HepG2 (cell line): Measurements from ENCODE around the gene TAAR9. TPM values are rescaled to one million over a fixed set of nuclear protein-coding genes. Genes with fewer than 3 reads are reported as not detected.

Experiments
- DMTF1 ChIP-seq: sonication (generic); formaldehyde crosslinking; IDR thresholded peaks from 2 replicates; pipeline ENCODE4 v1.4.0; 2020; ENCODE audit warnings: mild to moderate bottlenecking, missing genetic modification reagents
- ERF ChIP-seq: IDR thresholded peaks from 2 replicates; pipeline ENCODE4 v1.6.1; 2018; ENCODE audit warnings: missing biosample characterization, missing genetic modification reagents
- HDAC1 ChIP-seq: sonication (generic); formaldehyde crosslinking; IDR thresholded peaks from 2 replicates; pipeline ENCODE4 v1.5.1; 2020; ENCODE audit warnings: mild to moderate bottlenecking, missing genetic modification reagents
- NBN ChIP-seq: fragments of 450-650 bp; conservative IDR thresholded peaks from 2 replicates; pipeline ENCODE4 v1.6.1; 2017
- PHF8 ChIP-seq: sonication (generic); formaldehyde crosslinking; IDR thresholded peaks from 2 replicates; pipeline ENCODE4 v1.5.0; 2020; ENCODE audit warnings: missing genetic modification reagents
- RBAK ChIP-seq: sonication (generic); formaldehyde crosslinking; IDR thresholded peaks from 2 replicates; pipeline ENCODE4 v1.5.1; 2020; ENCODE audit warnings: mild to moderate bottlenecking, missing genetic modification reagents
- RBM39 ChIP-seq: fragments of 200-400 bp; formaldehyde crosslinking; IDR thresholded peaks from one replicate; pipeline ENCODE4 v1.6.1; 2018; ENCODE audit warnings: antibody characterized with exemption, mild to moderate bottlenecking, low read depth, low read length; ENCODE audit not compliant: poor library complexity, severe bottlenecking
- RERE ChIP-seq: IDR thresholded peaks from 2 replicates; pipeline ENCODE4 v1.6.1; 2016; ENCODE audit warnings: low read depth, missing genetic modification reagents, missing compliant biosample characterization
- SMYD3 ChIP-seq: sonication (generic); formaldehyde crosslinking; IDR thresholded peaks from 2 replicates; pipeline ENCODE4 v1.8.1; 2023; ENCODE audit warnings: mild to moderate bottlenecking, missing genetic modification reagents
- SYNCRIP ChIP-seq: fragments of 200-400 bp; formaldehyde crosslinking; IDR thresholded peaks from 2 replicates; pipeline ENCODE4 v1.6.1; 2018; ENCODE audit warnings: mild to moderate bottlenecking, low read depth, low read length; ENCODE audit not compliant: insufficient read depth
- TRIM22 ChIP-seq: fragments of 450-650 bp; IDR thresholded peaks from 2 replicates; pipeline ENCODE4 v1.6.1; 2017
- YEATS2 ChIP-seq: sonication (generic); formaldehyde crosslinking; IDR thresholded peaks from 2 replicates; pipeline ENCODE4 v1.4.0; 2020; ENCODE audit warnings: missing genetic modification reagents, borderline replicate concordance
- ZFY ChIP-seq: sonication (generic); formaldehyde crosslinking; IDR thresholded peaks from 2 replicates; pipeline ENCODE4 v1.4.0; 2020; ENCODE audit warnings: missing genetic modification reagents
- ZNF333 ChIP-seq: sonication (generic); formaldehyde crosslinking; IDR thresholded peaks from 2 replicates; pipeline ENCODE4 v1.4.0; 2020; ENCODE audit warnings: mild to moderate bottlenecking, missing genetic modification reagents, borderline replicate concordance
- ZNF644 ChIP-seq: IDR thresholded peaks from 2 replicates; pipeline ENCODE4 v1.6.1; 2016; ENCODE audit warnings: low read depth
- polyA plus RNA-seq, 8 experiments: library from polyadenylated mRNA; depleted of rRNA in 3 of 8; stranded (reverse) in 7 of 8; unstranded in 1 of 8; fragments of >200 nt; fragmentation: Illumina TruSeq in 4 of 8; extraction: Trizol in 4 of 8; gene quantifications; 2 replicates each; pipeline versions ENCODE4 v1.2.1 to v1.2.3, GENCODE V29; 2011 to 2016; ENCODE audit warnings: low read depth in 4 of 8, missing spikeins in 1 of 8, mixed read lengths in 1 of 8; ENCODE audit not compliant: insufficient read depth in 1 of 8
- total RNA-seq, 5 experiments: library from RNA; depleted of rRNA; stranded (reverse); fragments of >200 nt; fragmentation: Illumina TruSeq; extraction: Trizol; gene quantifications; 2 replicates each; pipeline ENCODE4 v1.2.3, GENCODE V29; 2016; ENCODE audit warnings: low read depth in 1 of 5
- TF ChIP-seq, protein P1 (sequence below): sonication (generic); formaldehyde crosslinking; IDR thresholded peaks from 2 replicates; pipeline ENCODE4; 2020; ENCODE audit warnings: missing genetic modification reagents, mild to moderate bottlenecking, borderline replicate concordance
- TF ChIP-seq, protein P2 (sequence below): sonication (generic); formaldehyde crosslinking; IDR thresholded peaks from 2 replicates; pipeline ENCODE4 v1.4.0; 2020; ENCODE audit warnings: mild to moderate bottlenecking, low read depth, missing genetic modification reagents

The TAAR9 gene
- total and polyA plus RNA-seq, 2 of the 13 experiments (the other 11 are each of a cell fraction or from before 2014, with no cell fraction given), result 0.07 TPM; not detected in 1

DNA sequence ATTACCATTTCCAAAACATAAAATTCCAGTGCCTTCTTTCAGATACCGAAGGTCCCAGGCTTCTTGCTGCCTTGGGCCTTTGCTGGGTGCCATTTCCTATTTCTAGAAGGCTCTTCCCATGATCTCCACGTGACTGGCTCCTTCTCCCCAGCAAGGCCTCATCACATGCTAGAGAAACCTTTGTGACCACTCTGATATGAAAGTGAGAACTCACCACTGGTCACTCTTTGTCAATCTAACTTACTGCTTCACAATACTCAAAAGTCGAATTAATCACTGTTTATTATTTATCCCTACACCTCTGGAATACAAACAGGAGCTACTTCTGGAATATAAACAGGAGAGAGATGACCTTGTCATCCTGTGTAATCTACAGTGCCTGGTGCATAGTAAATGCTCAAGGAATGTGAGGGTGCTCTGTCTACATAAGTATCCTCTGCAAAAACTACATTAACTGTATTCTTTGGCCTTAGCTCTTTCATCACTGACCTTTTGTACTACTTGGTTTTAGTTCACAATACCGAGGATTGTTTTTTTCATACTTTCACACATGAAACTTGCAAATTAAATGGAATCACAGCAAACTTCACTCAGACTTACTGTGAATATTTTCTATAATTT lies 26.8 kb upstream of the TAAR9 start (continued):
- TF ChIP-seq ZNF333 (CRISPR knock-in tag), result no peak
- TF ChIP-seq ZNF644, result peak; percentile 26; the same call in 1 of the 2 replicates
- no peak for TF ChIP-seq YEATS2 (CRISPR knock-in tag)
- TF ChIP-seq TRIM22, result no peak
- TF ChIP-seq, protein P1, sequence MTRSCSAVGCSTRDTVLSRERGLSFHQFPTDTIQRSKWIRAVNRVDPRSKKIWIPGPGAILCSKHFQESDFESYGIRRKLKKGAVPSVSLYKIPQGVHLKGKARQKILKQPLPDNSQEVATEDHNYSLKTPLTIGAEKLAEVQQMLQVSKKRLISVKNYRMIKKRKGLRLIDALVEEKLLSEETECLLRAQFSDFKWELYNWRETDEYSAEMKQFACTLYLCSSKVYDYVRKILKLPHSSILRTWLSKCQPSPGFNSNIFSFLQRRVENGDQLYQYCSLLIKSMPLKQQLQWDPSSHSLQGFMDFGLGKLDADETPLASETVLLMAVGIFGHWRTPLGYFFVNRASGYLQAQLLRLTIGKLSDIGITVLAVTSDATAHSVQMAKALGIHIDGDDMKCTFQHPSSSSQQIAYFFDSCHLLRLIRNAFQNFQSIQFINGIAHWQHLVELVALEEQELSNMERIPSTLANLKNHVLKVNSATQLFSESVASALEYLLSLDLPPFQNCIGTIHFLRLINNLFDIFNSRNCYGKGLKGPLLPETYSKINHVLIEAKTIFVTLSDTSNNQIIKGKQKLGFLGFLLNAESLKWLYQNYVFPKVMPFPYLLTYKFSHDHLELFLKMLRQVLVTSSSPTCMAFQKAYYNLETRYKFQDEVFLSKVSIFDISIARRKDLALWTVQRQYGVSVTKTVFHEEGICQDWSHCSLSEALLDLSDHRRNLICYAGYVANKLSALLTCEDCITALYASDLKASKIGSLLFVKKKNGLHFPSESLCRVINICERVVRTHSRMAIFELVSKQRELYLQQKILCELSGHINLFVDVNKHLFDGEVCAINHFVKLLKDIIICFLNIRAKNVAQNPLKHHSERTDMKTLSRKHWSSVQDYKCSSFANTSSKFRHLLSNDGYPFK (CRISPR knock-in tag), result no peak
- no peak for TF ChIP-seq SYNCRIP
- TF ChIP-seq, protein P2, sequence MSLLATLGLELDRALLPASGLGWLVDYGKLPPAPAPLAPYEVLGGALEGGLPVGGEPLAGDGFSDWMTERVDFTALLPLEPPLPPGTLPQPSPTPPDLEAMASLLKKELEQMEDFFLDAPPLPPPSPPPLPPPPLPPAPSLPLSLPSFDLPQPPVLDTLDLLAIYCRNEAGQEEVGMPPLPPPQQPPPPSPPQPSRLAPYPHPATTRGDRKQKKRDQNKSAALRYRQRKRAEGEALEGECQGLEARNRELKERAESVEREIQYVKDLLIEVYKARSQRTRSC (CRISPR knock-in tag), result no peak
- no peak for TF ChIP-seq NBN
- TF ChIP-seq DMTF1, result no peak
- 0 out of 2 replicates have a peak, but pooled peaks have one; percentile 26 for TF ChIP-seq SMYD3 (CRISPR knock-in tag)
- no peak for TF ChIP-seq RBM39
- TF ChIP-seq PHF8 (CRISPR knock-in tag), result no peak
- TF ChIP-seq HDAC1 (CRISPR knock-in tag), result no peak
- TF ChIP-seq ZFY (CRISPR knock-in tag), result peak; percentile 39; the same call in 1 of the 2 replicates
- no peak for TF ChIP-seq RBAK (CRISPR knock-in tag)
- 0 out of 2 replicates have a peak, but pooled peaks have one; percentile 32 for TF ChIP-seq ERF (CRISPR knock-in tag)
- no peak for TF ChIP-seq RERE (CRISPR knock-in tag)
